SKM-1 (cell line): ENCODE data around the gene OR10H3.
"Not testable (repeated sequence)": the region's sequence is repeated elsewhere in the genome, so short reads cannot be mapped to it uniquely, and the experiment has no call there.

ENCODE experiments used
- DNase-seq: peaks from one replicate; lab custom pipeline; 2025; ENCODE audit not compliant: unreplicated experiment; lab: John Stamatoyannopoulos, UW

The OR10H3 gene

GRCh38 chr19:15737722-15738121, at the start of gene OR10H3:
Gene OR10H3, plus strand, starts transcription at chr19:15737985. Its CDS starts 3,408 bp downstream, at chr19:15741393.
- no peak for DNase-seq

GRCh38 chr19:15696654-15697194, 41.1 kb upstream of the OR10H3 start:
- no peak for DNase-seq

- DNase-seq = no peak
Observed at GRCh38 chr19:15701757-15702533, 35.8 kb upstream of the OR10H3 start.

- peak; percentile 41 for DNase-seq
Observed at GRCh38 chr19:15702534-15702930, 35.3 kb upstream of the OR10H3 start.

- DNase-seq = no peak
Observed at GRCh38 chr19:15714638-15715037, 23.1 kb upstream of the OR10H3 start.

GRCh38 chr19:15715642-15716041, 22.1 kb upstream of the OR10H3 start:
- DNase-seq = no peak

GRCh38 chr19:15717809-15718208, 20.0 kb upstream of the OR10H3 start:
- DNase-seq = no peak

GRCh38 chr19:15721268-15721667, 16.5 kb upstream of the OR10H3 start:
- no peak for DNase-seq

GRCh38 chr19:15722956-15723355, 14.8 kb upstream of the OR10H3 start:
- DNase-seq = no peak

- DNase-seq = no peak
Observed at GRCh38 chr19:15727724-15728123, 10.1 kb upstream of the OR10H3 start, which contains the start of gene OR10H2. Gene OR10H2, plus strand, starts transcription at chr19:15728024. Its CDS starts 20 bp downstream, at chr19:15728044.

- no peak for DNase-seq
Observed at GRCh38 chr19:15730538-15730937, 7.2 kb upstream of the OR10H3 start.

- no peak for DNase-seq
Observed at GRCh38 chr19:15732388-15732787, 5.4 kb upstream of the OR10H3 start.

- no peak for DNase-seq
Observed at GRCh38 chr19:15733895-15734294, 3.9 kb upstream of the OR10H3 start.

GRCh38 chr19:15740785-15741184, 3.0 kb downstream of the OR10H3 start:
- DNase-seq = no peak

- DNase-seq = no peak
Observed at GRCh38 chr19:15748239-15748638, 10.5 kb downstream of the OR10H3 start.

- no peak for DNase-seq
Observed at GRCh38 chr19:15758379-15758778, 20.6 kb downstream of the OR10H3 start.

GRCh38 chr19:15759962-15760565, 22.3 kb downstream of the OR10H3 start:
- DNase-seq = no peak

GRCh38 chr19:15769586-15769985, 31.8 kb downstream of the OR10H3 start:
- no peak for DNase-seq

GRCh38 chr19:15774159-15774558, 36.4 kb downstream of the OR10H3 start:
- DNase-seq = not testable (repeated sequence)

- DNase-seq = no peak
Observed at GRCh38 chr19:15775249-15775648, 37.5 kb downstream of the OR10H3 start.

- DNase-seq = no peak
Observed at GRCh38 chr19:15776264-15776663, 38.5 kb downstream of the OR10H3 start.
